Measurements from ENCODE around the gene CWC25.

- TF ChIP-seq POLR2AphosphoS5 (IDR thresholded peaks at IDR 0.05) (peak; percentile 96 to 98 (median 96)), CTCF (IDR thresholded peaks at IDR 0.05) (no peak), EP300 (IDR thresholded peaks at IDR 0.05) (peak in 2 of 4 donors; percentile 81 to 87)
These were observed at the start of gene CWC25 for GRCh38 chr17:38824899-38825761.
